ENCODE data around the gene FOXO3. TPM values are rescaled to one million over a fixed set of nuclear protein-coding genes. Genes with fewer than 3 reads are reported as not detected.

Gene FOXO3
- total RNA-seq, 1 donor from 2014 or later, result 15.5 TPM

DNA sequence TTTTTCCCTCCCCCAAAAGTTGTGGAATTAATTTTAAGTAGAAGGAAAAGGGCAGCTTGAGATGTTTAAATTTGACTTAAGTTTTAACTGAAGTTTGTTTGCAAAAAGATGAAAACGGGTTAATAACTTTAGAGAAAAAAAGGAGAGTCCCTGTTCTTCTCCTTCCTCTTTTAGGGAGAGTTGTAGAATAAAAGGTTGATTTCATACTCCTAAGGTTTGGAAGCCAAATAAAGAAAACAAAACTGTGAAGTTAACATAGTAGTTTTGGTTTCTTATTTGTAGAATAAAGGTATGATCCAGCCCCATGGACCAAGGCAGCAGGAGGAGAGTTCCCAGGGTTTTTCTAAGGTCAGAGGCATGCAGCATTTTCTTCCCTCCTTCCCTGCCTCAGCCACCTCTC is 33.4 kb downstream of the FOXO3 start:
- no peak for DNase-seq (ENCODE audit: low read depth, low spot score)

DNA sequence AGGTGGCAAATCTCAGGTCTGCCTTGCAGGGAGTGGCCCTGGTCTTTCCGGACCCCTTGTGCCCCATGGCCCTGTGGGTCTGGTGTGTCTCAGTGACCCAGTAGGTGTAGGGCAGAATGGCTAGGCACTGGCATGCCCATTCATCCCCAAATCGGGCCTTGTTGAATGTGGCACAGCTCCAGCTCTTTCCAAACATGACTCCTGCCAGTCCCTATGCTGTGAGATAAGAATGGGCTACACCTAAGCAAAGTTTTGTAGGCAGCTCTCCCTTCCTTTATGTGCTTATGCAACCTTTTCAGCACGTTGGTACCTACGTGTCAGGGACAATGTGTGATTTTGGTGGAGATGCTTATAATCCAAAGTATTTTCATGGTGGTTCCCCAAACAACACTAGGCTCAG is 33.9 kb downstream of the FOXO3 start:
- no peak for DNase-seq (ENCODE audit: low read depth, low spot score)

DNA sequence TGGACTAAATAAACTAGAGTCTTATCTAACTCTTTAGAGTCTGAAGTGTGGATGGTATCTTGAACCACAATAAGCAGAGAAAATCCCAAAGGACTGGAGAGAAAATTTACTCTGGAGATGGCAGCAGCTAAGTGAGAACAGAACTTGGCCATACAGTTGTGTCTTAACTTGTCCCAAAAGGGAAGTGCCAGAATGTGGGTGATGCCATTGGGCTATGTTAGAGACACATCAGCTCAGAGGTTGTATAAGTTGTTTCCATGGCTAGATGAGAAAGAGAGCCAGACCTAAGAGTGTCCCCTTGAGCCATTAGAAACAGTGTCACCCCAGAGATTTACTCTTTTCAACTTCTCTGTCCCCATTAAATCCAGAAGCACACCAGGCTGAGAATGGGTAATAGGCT is 36.2 kb downstream of the FOXO3 start:
- DNase-seq (ENCODE audit: low read depth, low spot score), result no peak

DNA sequence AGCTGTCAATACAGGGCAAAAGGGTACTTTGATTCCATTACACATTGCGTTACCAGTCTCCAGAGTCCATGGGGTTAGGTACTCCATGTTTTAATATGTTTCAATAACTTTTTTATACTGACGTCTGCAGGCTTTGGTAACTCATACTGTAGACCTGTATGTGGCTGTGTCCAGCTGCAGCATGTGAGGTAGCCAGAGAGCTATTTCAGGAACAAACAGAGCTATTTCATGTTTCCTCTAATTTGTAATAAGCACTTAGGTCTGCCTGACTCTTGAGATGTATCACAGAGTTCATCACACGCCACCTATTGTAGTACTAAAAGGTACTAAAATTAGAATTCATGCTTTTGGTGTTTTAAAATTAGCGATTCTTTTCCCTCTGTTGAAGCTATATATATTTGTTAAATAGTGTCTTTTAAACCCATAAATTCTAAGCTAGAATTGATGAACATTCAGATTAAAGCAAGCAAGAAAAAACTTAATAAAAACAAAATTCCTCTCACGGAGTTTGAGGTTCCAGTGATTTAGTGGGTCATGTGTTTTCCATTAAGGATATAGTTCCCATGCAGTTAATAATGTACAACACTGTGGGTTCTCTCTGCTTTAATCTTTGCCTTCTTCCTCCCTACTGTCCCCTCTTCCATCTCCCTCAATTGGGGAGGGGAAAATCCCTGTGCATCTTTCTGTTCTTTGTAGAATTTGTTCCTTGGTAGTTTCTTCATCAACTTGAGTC is 37.0 kb downstream of the FOXO3 start:
- DNase-seq (ENCODE audit: low read depth, low spot score), result no peak

DNA sequence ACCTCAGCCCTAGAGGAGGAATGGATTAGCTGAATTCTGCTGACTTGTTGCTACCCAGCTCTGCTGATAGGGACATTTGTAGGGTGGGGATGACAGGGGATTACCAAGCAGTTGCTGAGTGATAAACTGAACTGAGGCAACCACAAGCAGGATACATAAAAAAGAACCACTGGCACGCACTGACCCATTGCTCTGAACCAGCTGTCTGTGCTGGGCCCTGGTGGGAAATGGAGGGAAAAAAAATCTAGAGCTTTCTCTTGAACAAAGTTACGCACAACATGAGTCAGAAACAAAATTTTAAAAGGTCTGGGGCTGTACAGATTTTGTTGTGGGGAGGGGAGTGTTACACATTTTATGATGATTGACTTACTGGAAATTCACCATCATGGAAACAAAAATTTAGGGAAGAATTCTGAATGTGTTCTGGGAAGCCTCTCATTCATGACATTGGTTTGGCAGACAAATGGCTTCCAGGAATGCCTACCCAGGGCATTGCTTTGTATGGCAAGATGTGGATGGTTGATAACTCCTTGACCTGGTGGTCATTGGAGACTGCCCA is 37.7 kb downstream of the FOXO3 start:
- DNase-seq (ENCODE audit: low read depth, low spot score), result no peak

DNA sequence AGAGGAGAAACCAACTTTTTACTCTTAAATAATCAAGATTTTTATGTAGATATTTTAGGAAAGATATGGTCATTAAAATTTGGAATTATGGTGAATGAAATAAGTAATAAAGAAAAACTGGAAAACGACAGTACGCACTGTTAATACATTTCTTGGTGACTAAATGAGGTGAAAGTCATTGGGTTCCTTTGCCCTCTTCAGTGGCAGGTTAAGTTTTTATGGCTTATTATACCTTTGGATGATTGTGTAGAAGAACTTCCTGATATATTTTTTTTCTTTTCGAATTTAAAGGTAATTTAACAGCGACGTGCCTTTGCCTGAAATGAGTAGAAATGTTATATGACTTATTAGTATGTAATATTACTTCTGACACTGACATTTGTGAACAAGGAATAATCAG is 43.4 kb downstream of the FOXO3 start:
- DNase-seq (ENCODE audit: low read depth, low spot score), result no peak

DNA sequence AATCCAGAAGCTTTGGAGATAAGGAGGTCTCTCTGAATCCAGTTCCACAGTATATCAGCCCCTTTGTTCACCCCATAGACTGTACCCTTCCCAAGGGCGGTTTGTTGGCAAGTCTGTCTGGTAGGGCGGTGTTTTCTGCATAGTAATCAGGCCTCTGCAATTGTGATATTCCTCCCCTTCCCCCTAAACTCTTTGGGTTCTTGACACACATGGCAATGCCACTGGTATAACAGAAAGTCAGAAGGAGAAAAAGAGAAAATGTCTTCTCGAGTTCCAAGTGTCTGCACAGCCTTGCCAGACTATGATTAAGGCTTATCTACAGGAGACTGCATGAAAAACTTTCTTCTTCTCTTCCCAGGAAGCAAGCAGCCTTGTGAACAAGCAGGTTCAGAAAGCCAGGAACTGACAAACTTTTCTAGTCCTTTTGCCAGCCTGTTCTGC is 45.6 kb downstream of the FOXO3 start:
- DNase-seq (ENCODE audit: low read depth, low spot score), result no peak

DNA sequence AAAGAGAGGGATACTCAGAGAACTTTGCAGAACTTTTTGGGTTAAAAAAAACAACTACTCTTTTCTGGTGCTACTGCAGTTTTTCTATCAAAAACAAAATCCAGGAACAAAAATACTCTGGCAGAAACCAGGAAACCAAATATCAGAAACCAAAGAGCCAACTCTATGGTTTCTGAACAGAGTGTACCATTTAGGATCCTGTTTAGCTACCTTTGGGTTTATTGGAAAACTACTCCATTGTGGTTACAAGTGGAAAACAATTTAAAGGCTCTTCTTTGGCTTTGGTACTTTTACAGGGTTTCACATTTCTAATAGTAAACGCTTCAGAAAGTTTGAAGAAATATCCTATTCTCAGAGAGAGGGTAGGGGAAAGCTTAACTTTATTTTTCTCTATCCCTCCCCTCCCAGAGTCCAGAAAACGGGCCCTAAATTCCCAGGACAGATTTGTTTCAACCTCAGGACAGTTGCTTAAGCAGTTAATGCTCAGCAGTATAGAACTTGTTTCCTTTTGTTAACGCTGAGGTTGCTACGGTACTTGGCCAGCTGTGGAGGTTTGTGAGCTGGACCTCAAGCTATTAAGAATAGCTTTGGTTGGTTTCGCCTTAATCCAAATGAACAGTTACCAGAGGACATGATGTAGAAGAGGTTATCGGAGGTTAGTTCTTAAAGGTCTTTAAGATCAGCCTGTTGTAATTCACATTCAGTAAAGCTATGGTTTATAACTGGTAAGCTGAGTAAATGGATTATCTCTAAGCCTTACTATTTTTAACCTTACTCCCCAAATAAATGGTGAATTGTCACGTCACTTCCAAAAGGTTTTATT is 47.9 kb downstream of the FOXO3 start:
- DNase-seq (ENCODE audit: low read depth, low spot score), result no peak

DNA sequence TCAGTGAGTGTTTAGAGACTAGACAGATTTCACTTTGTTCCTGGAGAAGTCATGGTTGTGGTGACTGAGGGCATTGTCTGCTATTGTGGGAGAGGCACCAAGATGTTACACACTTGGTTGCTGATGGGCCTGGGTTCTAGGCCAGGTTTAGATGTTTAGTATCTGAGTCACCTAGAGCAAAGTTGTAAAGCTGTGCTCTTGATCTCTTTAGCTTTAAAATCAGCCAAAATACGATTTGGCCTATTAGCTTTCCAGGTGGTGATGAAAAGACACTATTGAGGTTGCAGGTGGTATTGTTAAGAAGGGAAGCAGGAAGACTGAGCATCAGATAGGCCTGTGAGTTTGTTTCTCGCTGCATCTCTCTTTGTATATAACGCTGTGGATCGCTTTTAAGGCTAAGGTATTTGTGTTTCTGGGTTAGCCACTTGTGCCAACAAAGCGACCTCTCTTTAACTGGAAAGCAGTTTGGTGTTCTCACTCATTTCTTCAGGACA is 48.6 kb downstream of the FOXO3 start:
- DNase-seq (ENCODE audit: low read depth, low spot score), result no peak

DNA sequence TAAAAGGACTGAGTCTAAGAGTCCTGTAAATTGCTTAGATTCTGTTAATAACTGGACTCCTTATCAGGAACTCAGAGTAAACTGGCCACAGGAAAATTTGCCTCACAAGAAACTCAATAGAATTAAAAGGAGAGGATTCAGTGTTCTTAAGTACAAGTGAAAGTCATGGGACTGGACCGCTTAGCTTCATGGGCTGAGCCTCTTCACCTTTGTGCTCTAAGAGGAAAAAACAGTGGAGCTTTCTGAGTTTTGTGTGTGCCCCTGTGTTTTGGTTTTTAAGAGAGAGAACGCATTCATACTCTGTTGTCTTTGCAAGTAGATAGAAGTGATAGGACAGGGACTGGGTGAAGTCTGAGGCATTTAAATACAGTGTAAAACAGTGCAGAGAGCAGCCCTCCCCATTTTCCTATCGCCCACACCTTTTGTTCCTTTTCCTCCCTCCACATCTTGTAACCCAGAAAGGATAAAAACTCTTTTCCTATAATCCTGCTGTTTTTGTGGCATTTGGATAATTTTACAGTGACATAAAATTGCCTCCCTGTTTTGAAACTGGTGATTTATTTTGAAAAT is 49.6 kb downstream of the FOXO3 start:
- no peak for DNase-seq (ENCODE audit: low read depth, low spot score)

DNA sequence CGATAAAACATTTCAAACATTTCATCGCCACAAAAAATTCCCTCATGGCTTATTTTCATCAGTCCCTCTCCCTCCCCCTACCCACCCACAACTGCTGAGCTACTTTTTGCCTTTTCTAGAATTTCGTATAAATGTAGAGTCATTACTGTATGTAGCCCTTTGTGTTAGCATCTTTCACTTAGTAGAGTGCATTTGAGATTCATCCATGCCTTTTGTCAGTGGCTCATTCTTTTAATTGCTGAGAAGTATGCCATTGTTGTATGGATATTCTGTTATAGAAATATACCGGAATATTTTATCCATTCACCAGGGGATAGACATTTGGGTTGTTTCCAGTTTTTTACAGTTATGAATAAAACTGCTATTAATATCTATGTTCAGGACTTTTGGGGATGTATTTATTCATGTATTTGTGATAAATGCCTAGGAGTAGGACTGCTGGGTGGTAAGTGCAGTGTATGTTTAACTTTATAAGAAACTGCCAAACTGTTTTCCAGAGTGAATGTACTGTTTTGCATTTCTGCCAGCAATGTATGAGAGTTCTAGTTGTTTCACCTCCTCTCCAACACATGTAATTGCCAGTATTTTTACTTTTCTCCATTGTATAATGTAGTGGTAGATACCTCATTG is 50.4 kb downstream of the FOXO3 start:
- DNase-seq (ENCODE audit: low read depth, low spot score), result no peak

DNA sequence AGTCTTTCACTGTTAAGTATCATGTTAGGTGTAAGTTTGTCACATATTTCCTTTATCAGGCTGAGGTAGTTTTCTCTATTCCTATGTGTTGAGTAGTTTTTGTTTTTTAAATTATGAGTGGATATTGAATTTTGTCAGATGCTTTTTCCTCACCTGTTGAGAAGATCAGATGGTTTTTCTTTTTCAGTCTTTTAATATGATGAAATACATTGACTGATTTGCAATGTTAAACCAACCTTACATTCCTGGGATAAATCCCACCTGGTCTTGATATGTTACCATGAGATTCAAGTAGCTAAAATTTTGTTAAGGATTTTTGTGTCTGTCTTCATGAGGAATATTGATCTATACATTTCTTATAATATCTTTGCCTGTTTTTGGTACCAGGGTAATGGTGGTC is 52.1 kb downstream of the FOXO3 start:
- no peak for DNase-seq (ENCODE audit: low read depth, low spot score)

DNA sequence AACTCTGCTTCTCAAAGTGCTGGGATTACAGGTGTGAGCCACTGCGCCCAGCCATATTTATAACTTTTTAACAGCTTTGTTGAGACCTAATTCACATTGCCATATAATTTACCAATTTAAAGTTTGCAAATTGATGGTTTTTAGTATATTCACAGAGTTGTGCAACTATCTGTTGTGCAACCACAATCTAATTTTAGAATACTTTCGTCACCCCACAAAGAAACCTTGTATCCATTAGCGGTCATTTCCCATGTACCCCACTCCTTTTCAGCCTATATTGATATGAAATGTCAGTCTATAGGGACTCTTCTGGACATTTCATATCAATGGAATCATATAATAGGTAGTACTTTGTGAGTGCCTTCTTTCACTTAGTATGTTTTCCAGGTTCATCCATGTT is 55.8 kb downstream of the FOXO3 start:
- DNase-seq (ENCODE audit: low read depth, low spot score), result no peak

DNA sequence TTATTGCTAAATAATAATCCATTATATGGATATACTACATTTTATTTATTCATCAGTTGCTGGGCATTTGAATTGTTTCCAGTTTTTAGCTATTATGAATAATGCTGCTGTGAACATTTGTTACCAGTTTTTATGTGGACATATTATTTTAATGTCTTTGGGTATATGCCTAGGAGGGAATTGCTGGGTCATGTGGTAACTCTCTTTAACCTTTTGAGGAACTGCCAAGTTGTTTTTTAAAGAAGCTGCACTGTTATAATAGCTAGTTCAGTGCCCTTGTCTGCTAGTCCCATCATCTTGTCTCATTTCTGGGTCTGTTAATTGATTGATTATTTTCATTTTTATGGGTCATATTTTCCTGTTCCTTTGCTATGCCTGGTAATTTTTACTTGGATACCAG is 56.3 kb downstream of the FOXO3 start:
- DNase-seq (ENCODE audit: low read depth, low spot score), result no peak

DNA sequence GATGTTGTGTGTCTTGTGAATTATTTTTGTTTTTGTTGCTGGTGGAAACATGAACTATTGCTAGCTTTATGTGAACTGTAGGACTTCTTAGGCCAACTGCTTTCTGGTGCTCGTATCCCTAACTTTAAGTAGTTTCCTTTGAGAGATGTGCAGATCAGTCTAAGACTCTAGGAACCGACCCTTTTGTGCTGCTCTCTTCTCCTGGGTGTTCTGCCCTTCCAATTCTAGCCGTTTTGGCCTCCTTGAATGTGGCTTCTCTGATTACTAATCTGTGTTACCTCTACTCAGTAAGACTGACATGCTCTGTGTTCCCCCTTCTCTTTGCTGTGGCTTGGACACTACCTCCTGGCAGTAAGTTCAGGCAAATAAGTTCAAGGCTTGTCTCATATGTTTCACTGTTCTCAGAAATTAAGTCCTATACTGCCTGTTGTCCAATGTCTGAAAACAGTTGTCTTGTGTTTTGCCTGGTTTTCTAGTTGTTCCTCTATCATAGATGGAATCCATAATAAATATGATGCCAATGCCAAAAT is 58.0 kb downstream of the FOXO3 start:
- DNase-seq (ENCODE audit: low read depth, low spot score), result no peak

DNA sequence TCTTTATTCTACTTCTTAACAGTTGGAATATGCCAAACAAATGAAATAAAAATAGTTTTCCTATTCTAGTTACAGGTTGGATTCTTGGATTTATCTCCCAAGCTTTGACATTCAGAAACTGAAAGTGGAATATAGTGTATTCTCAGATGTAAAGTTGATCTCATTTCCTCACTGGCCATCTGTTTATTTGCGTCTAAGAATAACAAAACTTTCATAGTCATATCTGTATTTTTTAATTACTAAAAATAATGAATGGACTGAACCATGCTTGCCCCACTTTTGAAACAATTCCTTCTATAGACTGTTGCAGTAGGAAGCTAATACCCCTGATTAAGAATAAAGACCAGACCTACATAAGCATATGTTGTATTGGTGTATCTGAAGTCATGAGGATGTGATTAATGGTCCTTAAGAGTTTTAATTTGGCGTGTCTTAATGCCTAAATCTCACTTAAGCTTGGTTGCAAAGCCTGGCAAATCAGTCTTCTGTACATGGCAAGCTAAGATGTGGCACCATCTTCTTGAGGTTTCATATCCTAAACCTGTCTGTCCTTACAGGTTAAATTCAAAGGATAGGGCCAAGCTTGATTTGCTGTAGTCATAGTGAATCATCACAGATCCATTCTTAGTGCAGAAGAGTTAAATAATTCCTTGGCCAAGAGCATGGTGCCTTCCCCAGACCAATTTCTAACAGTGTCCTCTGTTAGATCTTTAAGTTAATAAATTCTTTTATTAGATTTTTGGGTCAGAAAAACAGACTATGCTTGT is 58.9 kb downstream of the FOXO3 start:
- DNase-seq (ENCODE audit: low read depth, low spot score), result no peak

DNA sequence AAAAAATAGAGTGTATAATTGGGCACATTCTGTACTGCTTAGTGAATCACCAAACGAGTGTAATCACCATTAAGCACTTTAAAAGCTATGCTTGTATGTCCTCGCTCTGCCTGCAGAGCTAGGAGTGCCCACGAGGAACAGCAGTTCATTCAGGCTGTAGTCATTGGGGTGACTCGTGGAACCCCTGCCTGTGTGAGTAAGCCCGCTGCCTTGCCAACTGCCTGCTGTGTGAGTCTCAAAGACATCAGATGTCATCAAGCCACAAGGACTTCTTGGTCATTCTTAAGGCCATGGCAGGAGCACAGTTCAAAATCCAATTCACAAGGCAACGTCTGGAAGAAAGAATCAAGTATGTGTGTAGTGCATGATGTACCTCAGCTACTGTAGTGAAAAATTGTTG is 60.4 kb downstream of the FOXO3 start:
- no peak for DNase-seq (ENCODE audit: low read depth, low spot score)

DNA sequence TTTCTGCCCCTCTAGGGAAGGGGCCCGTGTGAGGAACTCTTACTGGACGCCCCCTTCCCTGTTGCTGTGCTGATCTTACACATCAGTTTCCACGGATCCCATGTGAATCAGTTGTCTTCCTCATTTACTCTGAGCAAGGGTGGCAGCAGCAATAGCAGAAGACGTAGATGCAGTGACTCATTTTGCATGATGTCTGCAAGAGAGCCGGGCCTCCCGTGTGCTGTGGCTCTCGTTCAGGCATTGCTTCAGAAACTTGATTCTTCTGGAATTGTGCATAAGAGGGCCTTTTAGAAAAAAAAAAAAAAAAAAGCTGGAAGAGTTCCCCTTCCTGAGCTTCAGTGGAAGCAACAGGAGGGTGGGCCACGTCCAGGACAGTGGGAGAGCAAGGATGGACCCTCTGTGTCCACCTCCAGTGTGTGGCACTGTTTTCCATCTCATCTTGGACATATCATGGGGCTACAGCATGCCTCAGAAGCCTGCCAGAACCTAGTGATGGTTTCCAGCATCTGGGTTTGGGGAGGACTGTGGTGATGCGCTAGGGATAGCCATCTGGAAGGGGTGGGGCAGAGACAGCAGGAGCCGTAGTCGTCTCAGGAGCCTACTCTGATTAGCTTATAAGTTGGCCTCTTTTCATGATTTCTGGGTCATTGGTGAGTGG is 62.1 kb downstream of the FOXO3 start:
- DNase-seq (ENCODE audit: low read depth, low spot score), result no peak

DNA sequence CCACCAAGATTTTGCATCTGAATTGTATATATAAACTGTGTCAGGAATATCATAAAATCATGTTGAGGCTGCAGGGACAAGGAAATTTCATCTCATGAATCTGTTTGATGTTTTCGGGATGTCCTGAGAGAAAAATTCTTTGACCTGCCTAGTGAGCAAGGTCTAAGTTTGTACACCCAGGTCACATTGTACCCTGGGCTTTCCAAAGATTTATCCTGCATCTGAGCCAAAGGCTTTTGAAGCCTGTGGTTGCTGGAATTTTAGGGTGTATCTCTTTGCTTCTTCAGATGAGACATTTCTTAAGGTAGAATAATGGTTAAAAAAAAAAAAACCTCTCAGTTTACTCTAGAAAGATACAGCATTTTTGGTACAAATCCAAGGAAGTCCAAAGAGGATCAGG is 63.3 kb downstream of the FOXO3 start:
- DNase-seq (ENCODE audit: low read depth, low spot score), result no peak

DNA sequence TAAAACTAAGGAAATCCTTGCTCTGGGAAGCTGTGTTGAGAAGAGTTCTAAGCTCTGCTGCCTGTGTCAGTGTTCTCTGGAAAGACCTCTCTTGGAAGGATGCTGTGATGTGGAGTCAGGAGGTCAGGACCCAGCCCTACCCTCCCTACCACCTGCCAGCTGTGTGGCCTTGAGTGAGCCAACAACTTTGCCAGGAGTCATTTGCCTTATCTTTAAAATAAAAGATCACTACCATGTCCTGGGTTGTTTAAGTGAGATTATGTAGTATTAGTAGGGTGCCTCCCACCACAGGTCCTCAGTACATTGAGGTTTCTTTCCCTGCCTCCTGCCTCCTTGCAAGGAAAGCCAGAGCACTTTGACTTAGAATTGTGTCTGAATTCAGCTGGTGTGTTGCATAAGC is 64.9 kb downstream of the FOXO3 start:
- DNase-seq (ENCODE audit: low read depth, low spot score), result no peak

All from pulmonary artery endothelial cell (primary cell).